CD4-positive, alpha-beta T cell treated with Interleukin-21 for 1 hour (primary cell): ENCODE results near the gene CEP72.
"Not testable (repeated sequence)": the region's sequence is repeated elsewhere in the genome, so short reads cannot be mapped to it uniquely, and the experiment has no call there.

ENCODE experiments used
- DNase-seq: peaks from one replicate; pipeline ENCODE4 v3.0.0-alpha.2; 2020

Gene CEP72

DNA sequence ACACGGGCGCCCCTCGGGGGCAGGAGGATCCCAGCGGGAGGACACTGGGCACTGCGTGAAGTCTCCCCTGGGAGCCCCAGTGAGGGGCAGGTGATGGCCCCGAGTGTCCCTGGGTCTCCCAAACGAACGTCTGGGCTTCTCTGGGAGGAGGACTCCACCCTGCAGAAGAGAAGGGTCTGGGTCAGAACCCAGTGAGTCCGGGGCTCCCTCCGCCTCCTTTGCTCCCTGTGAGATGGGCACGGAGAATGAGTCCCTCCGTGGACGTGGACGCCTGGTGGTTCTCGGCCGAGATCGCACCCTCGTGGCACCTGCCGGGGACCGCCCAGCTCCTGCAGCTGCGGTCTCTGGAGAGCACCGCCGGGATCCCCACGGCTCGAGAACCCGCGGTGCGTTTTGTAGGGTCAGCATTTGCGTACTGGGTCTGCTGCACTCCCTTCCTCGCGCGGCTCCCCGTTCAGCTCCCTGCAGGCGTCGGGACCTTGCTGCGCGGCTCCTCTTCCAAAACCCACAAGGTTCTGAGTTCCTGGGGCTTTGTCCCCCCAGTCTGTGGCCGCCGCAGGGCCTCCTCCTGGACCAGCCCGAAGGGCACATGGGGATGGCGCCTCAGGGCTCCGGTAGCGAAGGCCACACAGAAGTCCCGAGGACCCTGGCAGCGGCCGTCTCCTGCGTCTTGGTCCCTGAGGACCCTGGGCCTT, 10.2 kb upstream of the CEP72 start:
- no peak for DNase-seq

DNA sequence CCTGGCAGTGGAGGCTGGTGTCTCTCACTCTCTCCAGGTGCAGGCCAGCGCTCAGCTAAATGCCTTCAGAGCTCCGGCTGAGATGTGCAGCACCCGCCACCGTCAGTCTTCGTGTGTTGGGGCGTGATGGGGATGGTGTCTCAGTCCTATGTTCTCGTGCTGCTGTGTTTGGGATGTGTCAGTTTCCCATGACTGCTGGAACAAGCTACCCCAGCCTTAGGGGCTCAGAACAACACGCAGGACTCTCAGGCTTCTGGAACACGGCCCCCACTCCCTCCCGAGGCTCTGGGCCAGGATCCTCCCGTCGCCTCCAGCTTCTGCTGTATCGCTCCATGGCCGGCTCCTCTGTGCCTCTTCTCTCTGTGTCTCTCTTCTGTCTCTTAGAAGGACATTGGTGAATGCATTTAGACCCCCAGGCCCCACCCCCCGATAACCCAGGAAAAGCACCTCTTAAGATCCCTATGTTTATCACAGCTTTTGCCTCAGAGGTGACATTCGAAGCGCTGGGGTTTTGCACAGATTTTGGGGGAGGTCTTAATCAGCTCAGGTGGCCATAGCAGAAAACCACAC, 9.6 kb upstream of the CEP72 start:
- no peak for DNase-seq

DNA sequence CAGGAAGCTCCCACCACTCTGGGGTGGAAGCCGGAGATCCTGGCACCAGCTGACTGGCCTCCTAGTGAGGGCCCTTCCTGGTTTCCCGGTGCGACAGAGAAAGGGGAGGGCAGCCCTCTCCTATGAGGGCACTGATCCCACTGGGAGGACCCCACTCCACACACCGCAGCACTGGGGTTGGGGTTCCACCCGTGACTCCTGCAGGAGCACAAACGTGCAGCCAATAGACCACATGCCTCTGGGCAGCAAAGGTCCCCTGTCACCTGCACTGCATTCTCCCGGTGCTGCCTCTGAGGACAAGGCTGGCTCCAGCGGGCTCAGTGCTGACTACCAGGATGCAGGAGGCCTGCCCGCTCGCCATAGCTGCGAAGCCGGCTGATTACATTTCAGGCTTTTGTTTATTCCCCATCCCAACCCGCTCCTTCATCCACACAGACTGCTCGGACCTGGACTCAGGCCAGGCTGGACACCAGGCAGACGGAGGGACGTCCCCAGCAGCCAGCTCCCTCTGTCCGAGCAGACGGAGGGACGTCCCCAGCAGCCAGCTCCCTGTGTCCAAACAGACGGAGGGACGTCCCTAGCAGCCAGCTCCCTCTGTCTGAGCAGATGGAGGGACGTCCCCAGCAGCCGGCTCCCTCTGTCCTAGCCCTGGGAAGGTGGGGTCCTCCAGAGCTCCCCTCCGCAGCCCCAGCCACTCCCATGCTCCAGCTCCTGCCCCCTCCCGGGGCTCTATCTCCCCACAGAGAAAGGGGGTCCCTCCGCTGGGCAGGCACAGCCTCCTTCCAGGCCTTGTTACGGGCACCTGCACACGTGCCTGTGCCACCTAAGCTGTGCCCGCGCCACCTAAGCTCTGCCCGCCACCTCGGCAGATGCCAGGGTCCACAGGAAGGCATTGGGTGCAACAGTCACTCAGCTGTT, 8.8 kb upstream of the CEP72 start:
- no peak for DNase-seq

DNA sequence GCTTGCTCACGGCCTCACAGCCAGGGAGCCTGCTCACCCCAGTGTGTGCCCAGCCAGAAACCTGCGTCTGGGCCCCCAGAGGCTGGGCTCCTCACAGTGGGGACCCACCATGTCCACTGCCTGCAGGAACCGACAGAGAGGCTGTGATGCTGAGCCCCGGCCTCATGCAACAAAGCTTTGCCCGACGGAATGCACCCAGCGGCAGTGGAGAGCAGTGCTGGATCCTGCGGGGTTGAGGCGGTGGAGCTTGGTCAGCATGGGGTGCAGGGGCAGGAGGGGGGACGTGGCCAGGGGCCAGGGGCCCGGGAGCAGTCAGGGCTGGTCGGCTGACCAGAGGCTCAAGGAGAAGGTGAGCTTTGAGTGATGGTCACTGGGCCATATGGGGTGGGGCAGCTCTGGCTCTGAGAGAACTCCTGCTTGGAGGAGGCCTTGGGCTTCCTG, 7.7 kb upstream of the CEP72 start:
- DNase-seq, result no peak

DNA sequence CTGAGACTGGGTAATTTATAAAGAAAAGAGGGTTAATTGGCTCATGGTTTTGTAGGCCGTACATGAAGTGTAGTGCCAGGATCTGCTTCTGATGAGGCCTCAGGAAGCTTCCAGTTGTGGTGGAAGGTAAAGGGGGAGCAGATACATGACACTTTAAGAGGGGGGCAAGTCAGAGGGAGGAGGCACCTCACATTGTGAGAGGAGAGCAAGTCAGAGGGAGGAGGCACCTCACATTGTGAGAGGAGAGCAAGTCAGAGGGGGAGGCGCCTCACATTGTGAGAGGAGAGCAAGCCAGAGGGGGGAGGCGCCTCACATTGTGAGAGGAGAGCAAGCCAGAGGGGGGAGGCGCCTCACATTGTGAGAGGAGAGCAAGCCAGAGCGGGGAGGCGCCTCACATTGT, 7.0 kb upstream of the CEP72 start:
- DNase-seq, result not testable (repeated sequence)

DNA sequence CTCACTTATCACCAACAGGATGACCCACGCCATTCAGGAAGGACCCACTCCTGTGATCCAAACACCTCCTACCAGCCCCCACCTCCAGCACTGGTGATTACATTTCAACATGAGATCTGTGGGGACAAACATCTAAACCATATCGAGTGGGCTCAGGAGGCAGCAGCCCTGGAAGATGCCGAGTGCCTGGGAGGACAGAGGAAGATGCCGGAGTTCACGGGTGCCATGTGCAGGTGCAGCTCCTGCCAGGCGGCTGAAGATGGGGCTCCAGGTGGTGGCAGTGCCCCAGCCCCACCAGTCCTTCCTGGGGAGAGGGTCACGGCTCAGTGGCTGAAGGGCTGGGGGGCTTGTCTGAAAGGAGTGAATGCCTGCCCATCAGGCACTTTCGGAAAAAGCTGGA, 6.1 kb upstream of the CEP72 start:
- DNase-seq, result no peak

DNA sequence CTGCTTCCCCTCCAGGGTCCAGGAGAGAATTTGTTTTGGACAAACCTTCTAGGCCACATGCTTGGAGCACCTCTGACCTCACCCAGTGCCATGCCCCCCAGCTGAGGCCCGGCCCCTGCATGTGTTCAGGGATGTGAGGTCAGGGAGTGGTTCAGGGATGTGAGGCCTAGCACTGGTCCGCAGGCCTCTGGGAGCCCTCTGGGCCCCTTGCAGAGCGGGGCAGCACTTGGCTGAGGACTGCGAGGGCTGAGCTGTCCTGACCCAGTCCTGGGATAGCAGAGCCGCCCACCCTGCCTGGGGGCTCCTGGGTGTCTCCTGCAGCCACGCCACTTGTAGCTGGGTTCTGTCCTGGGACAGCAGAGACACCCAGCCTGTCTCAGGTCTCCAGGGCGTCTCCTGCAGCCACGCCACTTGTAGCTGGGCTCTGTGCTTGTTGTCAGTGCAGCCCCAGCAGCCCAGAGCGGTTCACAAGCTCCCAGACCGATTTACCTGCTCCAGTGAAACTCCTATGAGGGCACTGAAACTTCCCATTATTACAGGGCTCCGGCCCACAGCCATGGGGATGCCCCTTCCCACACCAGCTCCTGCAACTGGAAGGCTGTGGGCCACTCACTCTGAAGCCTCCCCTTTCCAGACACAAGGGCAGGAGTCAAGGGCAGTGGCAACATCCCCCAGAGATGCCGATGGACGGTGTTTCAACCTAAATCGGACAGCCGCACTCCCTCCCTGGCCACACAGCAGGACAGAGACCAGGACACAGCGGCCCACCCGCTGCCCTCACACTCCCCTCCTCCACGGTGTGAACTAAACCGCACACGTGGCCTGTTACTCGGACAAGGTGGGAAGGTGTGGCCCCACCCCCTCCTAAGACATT, 5.4 kb upstream of the CEP72 start:
- DNase-seq, result no peak

DNA sequence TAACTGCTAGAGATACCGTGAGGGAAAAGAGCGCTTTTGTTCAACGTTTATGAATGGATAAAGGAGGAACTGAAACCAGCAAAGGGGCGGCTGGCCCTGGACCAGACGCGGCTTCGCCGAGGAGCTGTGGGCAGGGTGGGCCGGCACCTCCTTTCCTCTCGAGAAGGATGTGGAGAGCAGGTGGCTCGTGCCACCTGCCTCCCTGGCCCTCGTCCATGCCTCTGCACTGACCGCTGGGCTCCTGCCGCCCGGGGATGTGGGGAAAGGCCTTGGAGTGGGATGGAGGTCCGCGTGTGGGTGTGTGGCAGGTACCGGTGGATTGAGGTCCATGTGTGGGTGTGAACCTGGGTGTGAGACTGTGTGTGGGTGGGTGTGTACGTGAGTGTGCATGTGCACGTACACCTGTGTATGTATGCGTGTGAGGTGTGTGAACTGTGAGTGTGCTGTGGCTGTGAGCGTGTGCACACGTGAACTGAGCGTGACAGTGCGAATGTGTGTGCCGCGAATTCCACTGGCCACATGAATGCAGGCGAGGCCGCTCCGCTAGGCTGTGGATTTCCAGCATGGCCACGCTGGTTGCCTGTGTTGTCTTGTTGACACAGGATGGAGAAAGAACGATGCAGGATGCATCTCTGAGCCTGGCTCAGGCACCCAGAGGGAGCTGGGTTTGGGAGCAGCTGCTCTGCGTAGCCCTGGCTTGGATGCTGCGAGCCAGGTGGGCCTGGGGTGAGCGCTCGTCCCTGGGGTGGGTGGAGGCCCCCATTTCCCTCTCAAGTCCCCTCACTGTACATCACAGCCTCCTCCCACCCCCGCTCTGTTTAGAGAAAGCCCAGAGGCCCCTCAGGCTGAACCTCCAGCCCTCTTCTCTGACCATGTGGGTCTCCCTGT, 4.4 kb upstream of the CEP72 start:
- DNase-seq, result no peak

DNA sequence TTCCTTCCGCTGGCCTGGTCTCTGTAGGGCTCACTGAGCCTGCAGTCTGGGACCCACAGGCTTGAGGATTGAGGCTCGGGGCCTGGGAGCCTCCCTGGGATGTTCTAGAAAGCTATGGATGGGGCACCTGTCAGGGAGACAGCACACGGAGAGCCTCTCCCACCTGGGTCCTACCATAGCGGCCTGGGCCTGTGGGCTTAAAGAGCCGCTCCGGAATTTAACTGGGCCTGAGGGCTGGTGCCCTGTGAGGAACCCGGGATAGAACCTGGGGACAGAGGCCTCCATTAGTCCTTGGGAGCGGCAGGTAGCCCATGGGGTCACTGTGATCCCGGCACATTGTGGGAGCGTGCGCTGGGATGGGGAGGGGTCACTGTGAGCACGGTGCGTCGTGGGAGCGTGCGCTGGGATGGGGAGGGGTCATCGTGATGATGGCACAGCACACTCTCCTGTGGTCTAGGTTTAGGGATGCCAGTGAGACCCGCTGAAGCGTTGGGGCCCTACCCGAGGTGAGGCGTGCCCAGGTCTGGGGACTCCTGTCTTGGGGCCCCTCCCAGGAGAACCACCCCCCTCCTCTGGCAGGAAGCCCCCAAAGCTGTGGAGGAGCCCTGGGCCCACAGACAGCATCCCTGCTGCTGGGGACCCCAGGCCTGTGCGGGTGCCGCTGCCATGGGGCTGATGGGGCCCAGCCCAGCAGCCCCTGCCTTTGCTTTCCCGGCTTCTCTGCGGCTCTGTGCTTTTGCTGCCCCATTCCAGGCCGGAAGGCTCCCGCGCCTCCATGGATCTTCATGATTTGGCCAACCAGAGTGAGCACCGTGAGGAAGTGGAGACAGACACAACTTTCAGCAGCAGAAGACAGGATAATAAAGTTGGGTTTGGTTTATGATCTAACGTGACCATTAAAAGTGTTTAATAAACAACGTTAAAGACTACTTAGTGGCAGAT, 3.4 kb upstream of the CEP72 start:
- no peak for DNase-seq

DNA sequence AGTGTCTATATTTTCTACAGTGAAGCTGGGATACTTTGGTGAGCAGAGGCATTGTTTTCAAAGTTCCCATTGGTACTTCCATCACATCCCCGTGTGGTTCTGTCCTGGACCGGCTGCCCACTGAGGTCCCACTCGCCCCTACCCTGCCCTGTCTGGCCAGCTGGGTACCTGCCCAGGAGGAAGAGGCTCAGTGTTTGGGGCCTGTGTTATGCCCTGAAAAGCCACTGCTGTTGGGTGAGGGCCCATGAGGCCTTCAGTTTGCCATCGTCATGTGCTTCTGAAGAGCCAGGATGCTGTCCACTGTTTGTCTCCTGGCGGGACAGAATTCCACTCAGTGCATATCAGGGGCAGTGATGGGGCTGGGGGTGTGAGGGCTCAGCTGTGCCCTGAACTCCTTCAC, 2.6 kb upstream of the CEP72 start:
- no peak for DNase-seq

DNA sequence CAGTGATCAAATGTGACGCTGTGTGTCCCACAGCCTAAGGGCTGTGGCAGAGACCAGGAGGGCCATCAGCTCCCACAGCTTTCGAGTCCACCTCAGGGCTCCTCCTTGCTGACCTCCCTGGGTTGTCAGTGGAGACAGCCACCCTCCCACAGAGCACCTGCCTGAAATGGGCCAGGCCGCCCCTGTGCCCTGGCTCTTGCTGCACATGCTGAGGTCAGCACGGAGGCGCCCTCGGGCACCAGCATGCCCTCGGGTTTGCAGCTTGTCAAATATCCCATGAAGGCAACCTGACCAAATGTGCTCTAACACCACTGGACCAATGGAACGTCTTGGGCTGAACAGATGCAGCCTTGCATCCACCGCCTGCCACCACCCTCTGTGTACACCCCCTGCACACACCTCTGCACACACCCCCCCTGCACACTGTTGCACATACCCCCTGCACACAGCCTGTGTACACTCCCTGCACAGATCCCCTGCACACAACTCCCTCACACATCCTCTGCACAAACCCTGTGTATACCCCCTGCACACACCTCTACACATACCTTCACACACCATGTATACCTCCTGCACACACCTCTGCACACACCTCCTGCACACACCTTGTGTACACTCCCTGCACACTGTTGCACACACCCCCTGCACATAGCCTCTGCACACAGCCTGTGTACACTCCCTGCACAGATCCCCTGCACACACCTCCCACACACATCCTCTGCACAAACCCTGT, 2.0 kb upstream of the CEP72 start:
- DNase-seq, result no peak

DNA sequence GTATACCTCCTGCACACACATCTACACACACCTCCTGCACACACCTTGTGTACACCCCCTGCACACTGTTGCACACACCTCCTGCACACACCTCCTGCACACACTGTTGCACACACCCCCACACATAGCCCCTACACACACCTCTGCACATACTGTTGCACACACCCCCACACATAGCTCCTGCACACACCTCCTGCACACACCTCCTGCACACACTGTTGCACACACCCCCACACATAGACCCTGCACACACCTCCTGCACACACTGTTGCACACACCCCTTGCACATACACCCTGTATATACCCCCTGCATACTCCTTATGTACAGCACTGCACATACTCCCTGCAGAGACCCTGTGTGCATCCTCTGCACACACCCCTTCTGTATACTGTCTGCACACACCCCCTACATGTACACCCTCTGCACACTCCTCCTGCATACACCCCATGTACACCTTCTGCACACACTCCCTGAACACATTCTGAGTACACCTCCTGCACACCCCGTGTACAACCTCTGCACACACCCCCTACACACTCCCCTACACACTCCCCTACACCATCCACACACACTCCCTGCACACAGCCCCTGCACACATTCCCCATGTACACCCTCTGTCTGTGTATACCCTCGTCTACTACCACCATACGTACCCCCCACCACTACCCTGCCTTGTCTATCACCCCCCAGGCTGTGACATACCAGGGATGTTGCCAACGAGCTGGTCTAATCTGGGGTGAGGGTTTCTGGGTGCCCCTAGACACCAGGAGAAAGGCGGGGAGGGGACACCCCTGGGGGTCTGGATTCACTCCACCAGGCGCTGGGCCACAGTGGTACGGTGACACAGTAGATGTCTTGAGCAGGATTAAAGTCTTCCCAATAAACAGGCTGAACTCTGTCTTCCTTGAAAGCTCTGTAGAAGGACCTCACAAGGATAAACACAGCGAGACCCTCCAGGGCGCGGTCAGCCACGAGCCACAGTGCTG, 1.1 kb upstream of the CEP72 start:
- DNase-seq, result no peak

DNA sequence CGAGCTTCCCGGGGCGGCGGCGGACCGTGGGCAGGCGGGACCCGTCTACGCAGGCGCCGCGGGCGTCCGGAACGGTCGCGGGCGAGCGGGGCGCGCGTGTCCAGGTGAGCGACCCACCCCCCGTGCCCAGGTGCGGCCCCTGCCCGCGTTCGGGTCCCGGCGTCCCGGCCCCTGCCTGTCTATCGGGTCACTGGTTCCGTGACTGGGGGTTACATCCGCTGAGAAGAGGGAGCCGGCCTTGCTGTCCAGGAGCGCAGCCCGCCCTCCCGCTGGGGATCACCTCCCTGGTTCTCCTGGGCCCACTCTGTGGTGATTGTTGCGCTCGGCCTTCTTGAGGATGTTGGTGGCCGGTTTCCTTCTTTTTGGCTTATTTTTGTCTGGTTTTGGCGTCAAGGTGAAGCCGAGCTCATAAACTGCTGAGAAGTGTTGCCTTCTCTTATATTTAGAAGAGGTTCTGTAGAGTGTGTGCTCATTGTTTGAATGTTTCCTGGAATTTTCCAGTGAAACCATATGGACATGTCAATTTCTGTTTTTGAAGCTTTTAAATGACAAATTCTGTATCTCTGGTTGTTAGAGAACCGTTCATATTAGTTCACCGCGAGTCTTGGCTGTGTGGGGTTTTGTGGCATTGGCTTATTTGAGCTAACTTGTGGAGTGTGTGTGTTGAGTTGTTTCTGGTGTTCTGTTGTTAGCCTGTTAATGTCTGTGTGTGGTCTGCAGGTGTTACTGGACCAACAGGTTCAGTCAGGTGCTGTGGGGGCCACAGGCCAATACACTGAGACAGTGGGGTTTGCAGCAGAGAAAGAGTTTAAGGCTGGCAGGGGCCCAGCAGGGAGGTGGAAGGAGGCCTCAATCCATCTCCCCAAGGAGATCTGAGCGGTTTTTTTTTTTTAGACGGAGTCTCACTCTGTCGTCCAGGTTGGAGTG, 621 bp downstream of the CEP72 start:
- peak; percentile 12 for DNase-seq

DNA sequence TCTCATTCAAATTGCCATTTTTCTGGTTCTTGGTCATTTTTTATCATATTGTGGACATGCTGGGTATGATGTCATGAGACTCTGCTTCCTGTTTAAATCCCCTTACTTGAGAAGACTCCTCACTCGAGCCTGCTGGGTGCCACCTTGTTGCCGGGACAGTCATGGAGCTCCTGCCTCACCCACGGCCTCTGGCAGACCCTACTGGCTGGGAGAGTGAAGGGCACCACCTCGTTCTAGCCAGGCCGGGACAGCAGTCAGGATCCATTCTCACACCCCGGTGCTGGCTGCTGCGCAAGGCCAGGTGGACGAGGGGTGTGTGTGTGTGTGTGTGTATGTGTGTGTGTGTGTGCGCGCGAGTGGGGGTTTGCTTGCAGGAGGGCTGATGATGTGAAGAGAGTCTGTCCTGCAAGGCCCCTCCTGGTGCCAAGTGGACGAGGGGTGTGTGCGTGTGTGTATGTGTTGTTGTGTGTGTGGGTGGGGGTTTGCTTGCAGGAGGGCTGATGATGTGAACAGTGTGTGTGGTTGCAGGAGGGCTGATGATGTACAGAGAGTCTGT, 4.4 kb downstream of the CEP72 start:
- DNase-seq, result no peak

DNA sequence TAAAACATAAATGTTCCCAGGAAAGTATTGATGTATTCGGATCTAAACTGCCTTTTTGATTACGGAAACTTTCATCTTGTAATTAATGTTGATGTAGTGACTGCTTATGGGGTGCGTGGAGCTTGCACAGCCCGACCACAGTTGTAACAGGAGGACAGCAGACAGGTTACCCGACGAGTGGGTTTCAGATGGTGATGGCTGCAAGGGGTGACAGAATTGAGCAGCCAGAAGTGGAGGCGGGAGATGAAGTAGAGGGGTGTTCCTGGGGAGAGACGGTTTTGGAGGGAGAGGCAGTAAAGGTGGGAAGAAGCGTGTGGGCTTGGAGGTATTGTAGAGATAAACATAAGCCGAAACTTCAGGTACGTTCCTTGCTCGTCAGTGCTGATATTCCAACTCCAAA, 5.8 kb downstream of the CEP72 start:
- DNase-seq, result no peak

DNA sequence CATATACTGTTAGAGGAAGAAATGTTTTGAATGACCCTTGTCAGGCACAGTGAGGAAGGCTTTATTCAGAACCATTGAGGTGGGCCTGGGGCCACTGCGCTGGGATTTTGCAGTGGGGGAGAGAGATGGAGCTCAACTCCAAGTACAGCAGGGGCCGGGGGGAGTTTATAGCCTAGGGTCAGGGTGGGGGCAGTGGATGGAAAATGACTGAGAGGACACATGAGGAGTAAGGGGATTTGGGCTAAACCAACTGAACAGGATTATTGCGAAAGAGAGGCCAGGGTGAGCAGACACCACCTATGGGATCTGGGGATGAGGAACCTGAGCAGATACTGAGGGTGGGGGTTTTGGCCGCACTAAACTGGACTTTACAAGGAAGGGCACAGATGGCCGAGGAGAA, 6.3 kb downstream of the CEP72 start:
- no peak for DNase-seq

DNA sequence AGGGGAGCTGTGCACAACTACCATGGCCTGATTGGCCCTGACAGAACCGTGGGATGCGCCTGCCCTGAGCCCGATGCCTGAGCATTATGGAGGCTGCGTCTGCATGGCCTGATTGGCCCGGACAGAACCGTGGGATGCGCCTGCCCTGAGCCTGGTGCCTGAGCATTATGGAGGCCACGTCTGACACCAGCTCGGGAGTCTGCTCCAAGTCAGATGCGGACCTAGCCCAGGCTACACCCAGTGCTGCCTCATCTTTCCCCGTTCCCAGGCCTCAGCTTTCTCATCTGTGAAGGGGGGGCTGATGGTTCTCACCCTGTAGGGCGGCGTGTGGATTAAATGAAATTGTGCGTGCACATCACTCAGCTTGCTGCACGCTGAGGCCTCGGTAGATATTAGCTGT, 7.3 kb downstream of the CEP72 start:
- no peak for DNase-seq
